ENCODE data around the gene ZDHHC7.

DNA sequence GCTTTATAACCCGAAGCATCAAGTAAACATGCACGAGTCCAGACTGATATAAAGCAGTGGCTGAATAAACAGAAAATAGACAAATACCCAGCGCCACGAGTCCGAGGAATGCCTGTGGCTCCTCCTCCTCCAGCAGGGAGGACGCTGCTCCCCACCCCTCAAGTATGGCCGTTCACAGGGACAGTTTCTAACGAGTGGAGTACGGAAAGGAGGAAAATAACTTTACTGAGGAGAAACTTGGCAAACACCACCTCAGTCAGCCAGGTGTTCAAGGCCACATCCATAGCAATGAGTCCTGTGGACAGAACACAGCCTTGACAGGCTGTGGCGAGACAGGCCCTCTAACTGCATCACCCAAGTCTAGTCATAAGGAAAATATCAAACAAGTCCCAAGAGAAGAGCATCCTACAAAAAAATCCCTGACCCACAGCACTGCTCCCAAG, 9.2 kb downstream of the ZDHHC7 start:
- TF ChIP-seq, protein P1, sequence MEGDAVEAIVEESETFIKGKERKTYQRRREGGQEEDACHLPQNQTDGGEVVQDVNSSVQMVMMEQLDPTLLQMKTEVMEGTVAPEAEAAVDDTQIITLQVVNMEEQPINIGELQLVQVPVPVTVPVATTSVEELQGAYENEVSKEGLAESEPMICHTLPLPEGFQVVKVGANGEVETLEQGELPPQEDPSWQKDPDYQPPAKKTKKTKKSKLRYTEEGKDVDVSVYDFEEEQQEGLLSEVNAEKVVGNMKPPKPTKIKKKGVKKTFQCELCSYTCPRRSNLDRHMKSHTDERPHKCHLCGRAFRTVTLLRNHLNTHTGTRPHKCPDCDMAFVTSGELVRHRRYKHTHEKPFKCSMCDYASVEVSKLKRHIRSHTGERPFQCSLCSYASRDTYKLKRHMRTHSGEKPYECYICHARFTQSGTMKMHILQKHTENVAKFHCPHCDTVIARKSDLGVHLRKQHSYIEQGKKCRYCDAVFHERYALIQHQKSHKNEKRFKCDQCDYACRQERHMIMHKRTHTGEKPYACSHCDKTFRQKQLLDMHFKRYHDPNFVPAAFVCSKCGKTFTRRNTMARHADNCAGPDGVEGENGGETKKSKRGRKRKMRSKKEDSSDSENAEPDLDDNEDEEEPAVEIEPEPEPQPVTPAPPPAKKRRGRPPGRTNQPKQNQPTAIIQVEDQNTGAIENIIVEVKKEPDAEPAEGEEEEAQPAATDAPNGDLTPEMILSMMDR (IDR thresholded peaks at IDR 0.05), result no peak
- TF ChIP-seq EP300 (IDR thresholded peaks at IDR 0.05) (no peak), POLR2A (IDR thresholded peaks at IDR 0.05) (no peak), POLR2AphosphoS5 (IDR thresholded peaks at IDR 0.05) (no peak)

Data from suprapubic skin (tissue), 4 donors.